ENCODE data around the gene EFNA4.

DNA sequence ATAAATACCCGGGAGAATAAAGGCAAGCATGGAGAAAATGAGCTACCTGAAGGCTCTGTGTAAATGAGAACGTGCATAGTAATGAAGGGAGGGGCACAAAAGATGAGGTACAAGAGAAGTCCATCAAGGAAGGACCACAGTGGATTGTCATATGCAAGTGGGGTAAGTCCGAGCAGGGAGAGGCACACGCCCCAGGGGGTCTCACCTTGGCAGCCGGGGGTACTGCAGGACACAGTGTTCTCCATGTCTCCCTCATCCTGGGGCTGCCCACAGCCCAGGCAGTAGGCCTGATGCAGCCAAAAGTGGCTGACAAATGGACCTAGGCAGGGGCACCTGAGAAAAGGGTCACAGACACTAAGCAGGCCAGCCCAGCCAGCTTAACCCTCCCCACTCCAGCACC is 39.9 kb upstream of the EFNA4 start:
- TF ChIP-seq, protein P1, sequence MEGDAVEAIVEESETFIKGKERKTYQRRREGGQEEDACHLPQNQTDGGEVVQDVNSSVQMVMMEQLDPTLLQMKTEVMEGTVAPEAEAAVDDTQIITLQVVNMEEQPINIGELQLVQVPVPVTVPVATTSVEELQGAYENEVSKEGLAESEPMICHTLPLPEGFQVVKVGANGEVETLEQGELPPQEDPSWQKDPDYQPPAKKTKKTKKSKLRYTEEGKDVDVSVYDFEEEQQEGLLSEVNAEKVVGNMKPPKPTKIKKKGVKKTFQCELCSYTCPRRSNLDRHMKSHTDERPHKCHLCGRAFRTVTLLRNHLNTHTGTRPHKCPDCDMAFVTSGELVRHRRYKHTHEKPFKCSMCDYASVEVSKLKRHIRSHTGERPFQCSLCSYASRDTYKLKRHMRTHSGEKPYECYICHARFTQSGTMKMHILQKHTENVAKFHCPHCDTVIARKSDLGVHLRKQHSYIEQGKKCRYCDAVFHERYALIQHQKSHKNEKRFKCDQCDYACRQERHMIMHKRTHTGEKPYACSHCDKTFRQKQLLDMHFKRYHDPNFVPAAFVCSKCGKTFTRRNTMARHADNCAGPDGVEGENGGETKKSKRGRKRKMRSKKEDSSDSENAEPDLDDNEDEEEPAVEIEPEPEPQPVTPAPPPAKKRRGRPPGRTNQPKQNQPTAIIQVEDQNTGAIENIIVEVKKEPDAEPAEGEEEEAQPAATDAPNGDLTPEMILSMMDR (IDR thresholded peaks at IDR 0.05): no peak
- no peak for TF ChIP-seq POLR2AphosphoS5 (IDR thresholded peaks at IDR 0.05; ENCODE audit: low read depth, low read length)
